ENCODE results near the gene HHATL. TPM values are rescaled to one million over a fixed set of nuclear protein-coding genes. Genes with fewer than 3 reads are reported as not detected.

Gene HHATL
- polyA plus RNA-seq, 4 donors, result 0.33 to 1.5 (median 0.59) TPM

DNA sequence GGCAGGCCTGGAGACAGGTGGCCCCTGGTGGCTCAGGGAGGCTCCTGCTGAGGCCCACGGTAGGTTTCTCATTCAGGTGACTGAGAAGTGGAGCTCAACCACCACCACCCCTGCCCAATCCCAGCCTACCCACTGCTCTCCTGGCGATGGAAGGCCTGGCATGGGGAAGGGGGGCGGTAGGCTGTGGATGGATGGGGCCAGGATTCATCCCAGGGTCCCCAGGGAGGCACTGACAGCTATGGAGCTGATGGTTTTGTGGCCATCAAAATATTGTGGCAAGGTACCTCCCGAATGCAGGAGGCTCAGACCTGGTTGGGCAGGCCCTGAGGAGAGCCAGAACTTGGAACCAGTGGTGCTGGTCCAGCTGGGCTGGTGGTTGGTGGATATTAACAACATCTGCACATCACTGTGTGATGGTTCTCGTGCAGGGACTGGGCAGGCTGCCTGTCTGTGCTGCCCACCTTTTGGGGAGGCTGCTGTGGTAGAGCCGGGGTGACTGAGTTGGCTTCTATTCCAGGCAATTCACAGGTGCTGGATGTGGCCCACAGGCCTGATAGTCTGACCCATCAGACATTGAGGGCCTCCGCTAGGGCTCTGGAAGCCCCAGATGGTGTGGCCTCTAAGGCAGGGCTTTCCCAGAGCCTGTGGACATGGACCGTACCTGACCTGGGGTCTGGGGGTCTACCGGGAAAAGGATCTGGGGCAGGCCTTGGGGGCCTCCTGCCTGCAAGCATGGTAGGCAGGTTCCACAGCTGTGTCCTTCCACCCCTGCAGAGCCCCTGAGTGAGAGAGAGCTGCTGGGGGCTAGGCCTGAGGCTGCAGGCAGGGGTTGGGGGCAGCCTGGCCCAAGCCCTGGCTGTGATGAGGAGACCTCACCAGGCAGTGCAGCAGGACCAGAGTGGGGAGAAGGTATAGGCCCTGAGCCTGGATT lies 45.7 kb downstream of the HHATL start:
- no peak for DNase-seq (ENCODE audit: low read depth in 4 of 4, low spot score in 3 of 4)

DNA sequence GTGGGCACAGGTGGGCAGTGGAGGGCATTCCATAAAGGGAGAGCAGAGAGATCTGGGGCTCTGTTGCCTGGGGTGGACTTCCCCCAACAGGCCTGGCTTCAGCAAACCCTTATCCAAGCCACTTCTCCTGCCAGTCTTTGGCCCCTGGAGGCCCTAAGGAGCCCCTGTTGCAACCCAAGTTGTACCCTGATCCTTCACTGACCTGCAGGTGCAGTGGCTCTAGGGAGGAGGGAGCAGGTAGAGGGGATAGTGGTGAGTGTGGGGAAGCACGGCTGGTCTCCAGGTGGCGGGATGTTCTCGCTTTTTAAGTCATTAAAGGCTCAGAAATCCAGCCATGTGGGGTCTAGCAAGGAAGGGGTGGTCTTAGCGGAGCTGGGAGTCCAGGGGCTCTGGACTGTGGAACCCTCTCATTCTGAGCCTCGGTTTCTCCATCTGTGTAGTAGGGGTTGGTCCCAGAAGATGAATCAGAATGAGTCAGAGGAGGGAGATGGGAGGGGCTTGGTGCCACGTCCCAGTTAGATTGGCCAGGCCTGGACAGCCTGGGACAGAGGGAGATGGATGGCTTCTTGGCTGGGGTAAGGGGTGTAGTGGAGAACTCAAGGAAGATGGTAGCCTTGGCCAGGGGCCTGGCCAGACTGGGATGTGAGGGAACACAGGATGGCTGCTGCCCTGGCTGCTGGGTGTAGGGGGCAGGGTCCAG lies 46.5 kb downstream of the HHATL start:
- DNase-seq (ENCODE audit: low read depth in 4 of 4, low spot score in 3 of 4), result no peak

DNA sequence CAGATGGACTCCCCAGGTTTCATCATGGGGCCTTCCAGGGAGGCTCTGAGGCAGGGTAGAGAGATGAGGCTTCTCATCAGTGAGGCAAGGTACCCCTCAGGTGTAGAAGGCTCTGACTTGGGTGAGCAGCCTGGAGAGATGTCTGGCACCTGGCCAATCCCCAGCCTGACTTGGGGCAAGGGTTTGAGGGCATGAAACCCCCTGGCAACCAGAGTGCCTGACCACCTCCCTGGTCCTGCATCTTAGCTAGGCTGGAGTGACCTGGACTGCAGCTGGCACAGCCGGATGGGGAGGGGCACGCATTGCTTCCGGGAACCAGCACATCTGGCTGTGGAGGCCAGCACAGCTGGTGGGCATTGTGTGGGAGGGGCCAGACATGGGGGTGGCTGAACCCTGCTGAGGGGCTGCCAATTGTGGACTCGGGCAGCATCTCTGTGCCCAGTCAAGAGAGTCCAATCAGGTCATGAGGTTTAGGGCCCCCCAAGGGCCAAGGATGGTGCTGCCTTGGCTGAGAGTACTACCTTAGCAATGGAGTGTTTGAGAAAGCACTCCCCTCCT lies 47.2 kb downstream of the HHATL start:
- no peak for DNase-seq (ENCODE audit: low read depth in 4 of 4, low spot score in 3 of 4)

DNA sequence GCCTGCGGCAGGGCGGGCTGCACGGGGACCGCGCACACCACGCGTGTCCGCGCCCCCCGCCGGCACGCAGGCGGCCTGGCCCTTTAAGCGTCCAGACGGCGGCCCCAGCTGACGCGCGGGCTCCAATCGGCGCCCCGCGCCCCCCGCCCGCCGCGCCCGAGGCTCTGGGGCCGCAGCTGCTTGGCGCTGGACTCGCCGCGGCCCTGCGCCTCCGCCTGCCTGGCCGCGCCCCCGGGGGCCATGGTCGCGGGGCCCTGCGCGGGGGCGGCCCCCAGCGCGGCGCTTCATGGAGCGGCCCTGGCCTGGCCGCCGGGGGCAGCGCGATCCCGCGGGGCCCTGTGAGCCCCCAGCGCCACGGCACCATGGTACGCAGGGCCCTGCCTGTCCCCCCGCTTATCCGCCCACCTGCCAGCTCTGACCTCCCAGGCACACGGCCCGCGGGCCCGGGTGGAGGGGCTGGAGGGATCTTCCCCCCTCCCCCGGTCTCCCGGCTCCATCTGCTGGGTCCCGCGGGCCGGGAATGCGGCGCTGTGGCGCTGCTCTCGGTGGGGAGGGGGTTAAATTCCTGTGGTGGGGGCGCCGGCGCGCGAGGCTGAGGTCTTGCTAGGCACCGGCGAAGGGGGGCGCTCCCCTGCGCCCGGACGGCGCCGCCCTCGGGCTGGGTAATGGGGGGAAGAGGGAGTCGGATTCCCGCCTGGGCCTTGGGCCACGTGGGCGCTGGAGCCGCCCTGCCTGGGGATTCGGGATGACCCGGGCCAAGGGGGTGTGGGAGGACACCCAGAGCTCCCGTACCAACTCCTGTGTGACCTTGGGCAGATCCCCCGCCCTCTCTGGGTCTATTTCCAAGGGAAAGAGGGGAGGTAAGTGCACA lies 48.0 kb downstream of the HHATL start:
- peak; percentile 36 to 59 (median 44) for DNase-seq (ENCODE audit: low read depth in 4 of 4, low spot score in 3 of 4)

DNA sequence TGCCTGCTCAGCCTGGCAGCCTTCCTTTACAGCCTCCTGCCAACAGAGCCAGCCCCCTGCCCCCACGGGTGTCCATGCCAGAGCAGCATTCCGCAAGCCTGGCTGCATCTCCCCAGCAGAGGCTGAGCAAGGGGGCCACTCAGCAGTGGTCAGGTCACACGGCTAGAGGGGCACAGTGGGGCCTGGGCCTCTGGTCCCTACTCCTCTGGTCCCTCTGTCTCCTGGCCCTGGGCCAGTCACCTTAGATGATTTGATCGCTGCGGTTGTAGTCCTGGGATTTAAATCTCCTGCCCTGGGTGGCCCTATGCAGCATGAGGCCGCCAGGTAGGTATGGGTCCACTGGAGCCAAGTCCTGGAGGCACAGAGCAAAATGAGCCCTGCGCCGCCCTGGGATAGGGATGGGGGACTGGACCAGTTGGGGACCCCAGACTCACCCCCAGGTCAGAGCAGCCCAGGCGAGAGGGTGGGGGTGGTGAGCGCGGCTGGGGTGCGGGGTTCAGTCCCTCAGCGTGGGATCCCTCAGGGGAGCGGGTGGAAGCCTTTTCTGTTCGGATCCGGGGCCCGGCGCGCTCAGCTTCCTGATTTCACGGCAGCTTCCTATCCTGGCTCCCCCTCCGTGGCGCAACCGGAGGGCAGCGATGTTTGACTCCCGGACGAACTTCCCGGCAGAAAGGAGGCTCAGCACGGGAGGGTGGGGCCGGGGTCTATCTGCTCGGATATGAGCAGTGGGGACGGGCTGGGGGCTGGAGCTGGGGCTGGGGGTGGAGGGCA lies 48.9 kb downstream of the HHATL start, which contains the start of gene ZBTB47:
Gene ZBTB47 (plus strand): TSS at position 138 of the 771 bp plus-strand sequence. CDS start 4,659 bp downstream, outside the sequence.
- no peak for DNase-seq (ENCODE audit: low read depth in 4 of 4, low spot score in 3 of 4)

DNA sequence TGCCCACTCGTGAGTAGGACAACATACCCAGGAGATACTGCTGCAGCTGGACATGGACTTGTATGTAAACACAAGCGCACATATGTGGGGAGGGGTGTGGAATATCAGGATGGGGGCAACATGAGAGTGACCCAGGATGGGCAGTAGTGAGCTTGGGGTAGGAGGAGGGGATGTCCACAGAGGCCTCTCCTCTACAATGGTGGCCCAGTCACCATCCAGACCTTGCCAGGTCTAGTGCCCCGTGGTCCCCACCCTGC lies 49.4 kb downstream of the HHATL start:
- no peak for DNase-seq (ENCODE audit: low read depth in 4 of 4, low spot score in 3 of 4)

DNA sequence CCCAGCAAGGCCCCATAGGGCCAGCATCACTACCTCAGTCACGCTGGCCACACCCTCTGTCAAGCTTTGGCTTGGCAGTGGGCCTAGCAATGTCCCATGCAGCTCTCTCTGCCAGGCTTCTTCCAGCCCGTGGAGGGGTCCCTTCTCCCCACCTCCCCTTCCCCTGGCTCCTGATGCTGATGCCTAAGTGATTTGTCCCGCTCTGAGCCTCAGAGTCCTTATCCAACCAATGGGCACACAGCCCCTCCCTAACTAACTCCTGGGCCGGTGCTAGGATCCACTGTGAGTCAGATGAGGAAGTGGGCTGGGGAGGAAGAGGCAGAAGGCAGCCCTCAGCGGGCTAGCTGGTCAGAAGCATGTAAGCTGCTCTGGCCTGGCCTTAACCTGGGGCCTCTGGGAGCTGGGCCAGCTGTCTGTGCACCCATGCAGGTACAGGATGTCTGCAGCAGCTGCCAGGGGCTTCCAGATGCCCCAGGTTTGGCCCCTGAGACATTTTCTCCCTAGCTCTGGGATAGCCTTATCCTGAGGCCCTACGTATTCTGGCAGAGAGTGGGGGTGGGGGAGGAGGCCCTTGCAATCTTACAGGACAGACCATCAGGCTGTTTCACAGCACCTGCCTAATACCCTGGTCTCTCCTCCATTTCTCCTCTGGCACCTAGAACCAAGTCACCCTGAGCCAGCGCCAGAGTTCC lies 49.8 kb downstream of the HHATL start:
- DNase-seq (ENCODE audit: low read depth in 4 of 4, low spot score in 3 of 4), result no peak

DNA sequence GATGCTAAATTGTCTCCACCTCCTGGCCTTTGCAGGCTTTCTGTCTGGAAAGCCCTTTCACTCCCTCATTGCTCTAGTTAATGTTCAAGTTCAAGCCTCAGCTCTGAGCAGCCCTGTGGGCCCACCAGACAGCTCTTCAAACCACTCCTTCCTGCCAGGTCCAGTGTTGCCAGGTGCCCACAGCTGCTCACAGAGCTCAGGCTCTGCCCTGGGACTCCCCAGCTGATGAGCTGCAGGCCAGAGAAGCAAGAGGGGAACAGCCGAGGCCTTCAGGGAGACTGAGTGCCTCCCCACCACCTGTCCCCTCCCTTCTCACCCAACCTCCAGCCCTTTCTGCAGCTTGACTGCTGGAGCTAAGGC lies 50.4 kb downstream of the HHATL start:
- DNase-seq (ENCODE audit: low read depth in 4 of 4, low spot score in 3 of 4), result no peak

DNA sequence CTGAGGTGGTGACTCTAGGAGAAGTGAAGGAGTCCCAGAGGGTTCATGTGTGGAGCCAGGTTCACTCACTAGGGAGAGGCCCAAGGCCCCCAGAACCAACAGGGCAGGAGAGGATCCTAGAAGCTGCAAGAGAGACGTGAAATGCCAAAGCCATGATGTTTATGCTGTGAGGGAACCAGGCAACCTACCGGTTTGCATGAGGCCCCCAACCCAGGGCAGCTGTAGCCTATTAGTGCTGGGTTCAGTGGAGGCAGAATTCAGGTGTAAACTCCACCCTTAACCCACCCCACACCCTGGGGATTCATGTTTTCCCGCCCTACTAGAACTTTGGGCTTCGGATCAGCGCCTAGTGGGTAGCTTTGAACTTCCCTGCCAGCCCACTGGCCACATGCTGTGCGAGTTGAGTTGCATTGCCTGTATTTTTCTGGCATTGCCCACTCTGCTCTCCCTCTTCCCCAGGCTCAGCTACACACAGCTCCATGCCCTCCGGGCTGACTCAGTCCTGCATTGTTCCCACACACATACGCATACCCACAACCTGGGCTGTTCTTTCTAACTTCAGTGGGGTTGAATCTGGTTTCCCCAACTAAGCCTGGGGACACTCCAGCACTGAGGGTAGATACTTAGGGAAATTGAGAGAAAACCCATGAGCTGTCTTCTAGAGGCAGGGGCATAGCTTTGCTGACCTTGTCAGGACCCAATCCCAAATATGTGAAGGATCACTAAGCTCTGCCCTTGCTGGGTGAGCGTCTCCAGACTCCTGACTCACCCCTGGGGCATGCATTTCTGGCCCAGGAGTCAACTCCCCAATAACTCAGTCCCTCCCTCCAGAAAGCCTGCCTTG lies 51.1 kb downstream of the HHATL start:
- no peak for DNase-seq (ENCODE audit: low read depth in 4 of 4, low spot score in 3 of 4)

DNA sequence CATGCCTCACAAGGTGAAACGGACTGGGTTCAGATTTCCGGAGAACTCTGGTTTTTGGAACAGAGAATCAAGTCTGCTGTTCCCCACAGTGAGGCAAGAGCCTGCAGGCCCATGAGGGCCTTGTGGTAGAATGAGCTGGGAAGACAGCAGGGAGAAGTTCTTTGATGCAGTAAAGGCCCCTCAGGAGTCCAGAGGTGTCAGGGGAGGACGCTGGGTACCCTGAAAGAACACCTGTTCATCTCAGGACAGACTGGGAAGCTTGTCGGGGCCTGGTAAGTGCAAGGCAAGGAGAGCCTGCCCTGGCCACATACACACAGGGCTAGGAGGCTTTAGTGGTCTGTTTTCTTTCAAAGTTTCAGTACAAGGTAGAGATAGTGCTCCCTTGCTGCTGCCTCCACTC lies 52.8 kb downstream of the HHATL start:
- no peak for DNase-seq (ENCODE audit: low read depth in 4 of 4, low spot score in 3 of 4)

DNA sequence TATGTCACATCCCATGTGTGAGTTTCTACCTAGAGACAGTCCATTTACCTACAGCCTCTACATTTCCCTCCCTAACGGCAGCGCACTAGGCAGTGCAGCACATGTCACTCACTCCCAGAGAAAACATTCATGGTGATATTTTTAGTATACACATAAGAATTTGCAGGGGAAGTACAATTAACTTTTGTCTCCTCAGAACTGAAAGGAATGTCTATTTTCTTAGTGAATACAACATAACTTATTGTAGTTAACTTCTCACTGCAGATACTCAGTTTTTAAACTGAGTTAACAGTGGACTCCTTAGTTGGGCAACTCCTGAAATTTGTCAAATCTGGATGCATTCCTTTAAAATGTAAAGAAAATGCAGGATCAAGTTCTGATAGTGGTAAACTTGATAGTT lies 53.6 kb downstream of the HHATL start:
- no peak for DNase-seq (ENCODE audit: low read depth in 4 of 4, low spot score in 3 of 4)

DNA sequence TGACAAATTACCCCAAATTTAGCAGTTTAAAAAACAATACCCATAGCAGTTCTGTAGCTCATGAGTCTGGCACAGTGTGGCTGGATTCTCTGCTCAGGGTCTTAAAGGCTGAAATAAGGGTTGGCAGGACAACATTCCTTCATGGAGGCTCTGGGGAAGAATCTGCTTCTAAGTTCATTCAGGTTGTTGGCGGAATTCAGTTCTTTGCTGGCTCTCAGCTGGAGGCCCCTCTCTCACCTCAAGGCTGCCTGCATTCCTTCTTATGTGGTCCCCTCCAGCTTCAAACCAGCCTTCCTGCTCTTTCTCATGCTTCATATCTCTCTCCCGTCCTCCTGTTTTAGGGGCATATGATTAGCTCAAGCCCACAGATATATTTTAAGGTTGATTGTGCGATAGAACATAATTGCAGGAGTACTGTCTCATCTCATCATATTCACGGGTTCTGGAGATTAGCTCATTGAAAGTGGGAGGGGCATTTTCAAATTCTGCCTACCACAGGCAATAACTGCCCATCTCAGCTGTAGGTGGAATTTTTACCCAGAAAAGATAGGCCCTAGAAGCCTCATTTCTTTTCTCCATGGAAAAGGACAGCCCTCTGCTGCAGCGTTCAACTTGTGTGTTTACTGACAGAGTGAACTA lies 54.7 kb downstream of the HHATL start:
- DNase-seq (ENCODE audit: low read depth in 4 of 4, low spot score in 3 of 4), result no peak

Other genes starting within 250 kb of the HHATL start
- 1 to 10 TPM in 3 of 4 donors, under 1 TPM in 1; 0.71 to 3.2 (median 2.2) TPM for gene VIPR1, start 200.2 kb downstream of the HHATL start, polyA plus RNA-seq (ENCODE audit: insufficient read length in 4 of 4)
- gene SEC22C, start 120.8 kb downstream of the HHATL start, polyA plus RNA-seq (ENCODE audit: insufficient read length in 4 of 4), result 10 to 100 TPM; 43.9 to 47.6 (median 45.9) TPM
- 10 to 100 TPM; 21.3 to 26.3 (median 24.4) TPM for gene SS18L2, start 111.9 kb downstream of the HHATL start, polyA plus RNA-seq (ENCODE audit: insufficient read length in 4 of 4)
- 100 to 1,000 TPM in 2 of 4 donors, 10 to 100 TPM in 2; 75.7 to 167 (median 102) TPM for gene NKTR, start 102.1 kb downstream of the HHATL start, polyA plus RNA-seq (ENCODE audit: insufficient read length in 4 of 4)
- gene ZBTB47, start 49.1 kb downstream of the HHATL start, polyA plus RNA-seq (ENCODE audit: insufficient read length in 4 of 4), result 10 to 100 TPM; 13.5 to 34.0 (median 15.4) TPM
- not detected for gene KLHL40, start 17.3 kb downstream of the HHATL start, polyA plus RNA-seq (ENCODE audit: insufficient read length in 4 of 4)
- gene CCDC13, start 70.5 kb upstream of the HHATL start, polyA plus RNA-seq (ENCODE audit: insufficient read length in 4 of 4), result 1 to 10 TPM; 1.3 to 2.7 (median 2.3) TPM
- 100 to 1,000 TPM; 106 to 206 (median 167) TPM for gene HIGD1A, start 101.7 kb upstream of the HHATL start, polyA plus RNA-seq (ENCODE audit: insufficient read length in 4 of 4)
- gene ACKR2, start 106.6 kb upstream of the HHATL start, polyA plus RNA-seq (ENCODE audit: insufficient read length in 4 of 4), result 1 to 10 TPM; 1.2 to 3.5 (median 2.3) TPM
- gene CYP8B1, start 173.1 kb upstream of the HHATL start, polyA plus RNA-seq (ENCODE audit: insufficient read length in 4 of 4), result 1 to 10 TPM in 1 of 4 donors, under 1 TPM in 3; 0.23 to 1.1 (median 0.74) TPM
- 10 to 100 TPM; 23.5 to 37.7 (median 29.7) TPM for gene ZNF662, start 203.3 kb upstream of the HHATL start, polyA plus RNA-seq (ENCODE audit: insufficient read length in 4 of 4)

Data from left renal pelvis (tissue), 4 donors.